Measurements from ENCODE around the gene FNIP2. TPM values are rescaled to one million over a fixed set of nuclear protein-coding genes. Genes with fewer than 3 reads are reported as not detected.

FNIP2 gene
- total RNA-seq, 1 experiment from 2014 or later = 5.2 TPM

DNA sequence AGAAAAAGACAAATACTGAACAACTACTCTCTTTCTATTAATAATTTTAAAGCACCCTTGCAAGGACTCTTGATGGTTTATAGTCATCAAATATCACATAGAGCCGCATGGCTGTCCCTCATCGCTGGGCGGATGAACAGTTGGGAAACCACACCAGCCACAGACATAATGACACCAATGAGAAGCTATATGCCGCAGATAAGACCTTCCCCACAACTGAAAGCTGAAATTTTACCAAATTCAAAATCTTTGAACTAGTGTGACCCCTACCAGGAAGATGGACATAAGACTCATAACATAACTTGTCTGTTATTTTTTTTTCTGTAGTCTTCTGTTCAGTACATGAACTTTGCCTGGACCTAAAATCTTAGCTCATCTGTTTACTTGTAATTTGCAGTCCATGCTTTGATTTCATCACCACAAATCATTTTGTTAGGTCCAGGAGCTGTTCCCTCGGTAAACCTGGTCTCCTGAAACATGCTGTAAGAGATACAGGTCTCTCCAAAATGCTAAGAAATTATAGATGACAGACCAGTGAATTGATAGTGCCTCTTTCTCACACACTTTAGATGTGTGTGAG is 176.8 kb downstream of the FNIP2 start:
- H3K4me3 ChIP-seq (ENCODE audit: low read length) = no peak overlapping the region
- no peaks in the 10 kb centered on the region for H3K9me2 ChIP-seq (replicated peaks; ENCODE audit: low read length)
- no peak for TF ChIP-seq EZH2 (IDR thresholded peaks at IDR 0.05; ENCODE audit: low read length, unreplicated experiment)
- TF ChIP-seq, protein P1, sequence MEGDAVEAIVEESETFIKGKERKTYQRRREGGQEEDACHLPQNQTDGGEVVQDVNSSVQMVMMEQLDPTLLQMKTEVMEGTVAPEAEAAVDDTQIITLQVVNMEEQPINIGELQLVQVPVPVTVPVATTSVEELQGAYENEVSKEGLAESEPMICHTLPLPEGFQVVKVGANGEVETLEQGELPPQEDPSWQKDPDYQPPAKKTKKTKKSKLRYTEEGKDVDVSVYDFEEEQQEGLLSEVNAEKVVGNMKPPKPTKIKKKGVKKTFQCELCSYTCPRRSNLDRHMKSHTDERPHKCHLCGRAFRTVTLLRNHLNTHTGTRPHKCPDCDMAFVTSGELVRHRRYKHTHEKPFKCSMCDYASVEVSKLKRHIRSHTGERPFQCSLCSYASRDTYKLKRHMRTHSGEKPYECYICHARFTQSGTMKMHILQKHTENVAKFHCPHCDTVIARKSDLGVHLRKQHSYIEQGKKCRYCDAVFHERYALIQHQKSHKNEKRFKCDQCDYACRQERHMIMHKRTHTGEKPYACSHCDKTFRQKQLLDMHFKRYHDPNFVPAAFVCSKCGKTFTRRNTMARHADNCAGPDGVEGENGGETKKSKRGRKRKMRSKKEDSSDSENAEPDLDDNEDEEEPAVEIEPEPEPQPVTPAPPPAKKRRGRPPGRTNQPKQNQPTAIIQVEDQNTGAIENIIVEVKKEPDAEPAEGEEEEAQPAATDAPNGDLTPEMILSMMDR (conservative IDR thresholded peaks at IDR 0.05; ENCODE audit: low read depth, low read length) = no peak
- no peak for TF ChIP-seq EZH2phosphoT487 (IDR thresholded peaks at IDR 0.05; ENCODE audit: borderline replicate concordance, low read length)
- no peak overlapping the region for H2AFZ ChIP-seq (ENCODE audit: low read length)
- CTCF ChIA-PET = no interaction called here
- no peaks in the 10 kb centered on the region for H4K20me1 ChIP-seq (ENCODE audit: low read length)
- no peaks in the 10 kb centered on the region for H3K36me3 ChIP-seq (ENCODE audit: low read depth, low read length)
- H3K27me3 ChIP-seq (ENCODE audit: low read length) = no peaks in the 10 kb centered on the region
- no peak overlapping the region for H3K27ac ChIP-seq (ENCODE audit: low read length)
- no peaks in the 10 kb centered on the region for H3K79me2 ChIP-seq (ENCODE audit: low read length)
- H3F3A ChIP-seq (ENCODE audit: low read length, unreplicated experiment) = no peaks in the 10 kb centered on the region
- DNase-seq (no peak), ATAC-seq (no peak)
- BruUV-seq (replicated peaks) = no TSS peak
- intact Hi-C loops (cut with micrococcal nuclease) = no loop called here
- H3K4me1 ChIP-seq (ENCODE audit: insufficient read depth, low read length) = no peaks in the 10 kb centered on the region
- no peak overlapping the region for H3K9ac ChIP-seq (ENCODE audit: low read length)
- H3K9me3 ChIP-seq (ENCODE audit: low read length) = no peaks in the 10 kb centered on the region
- H3K4me2 ChIP-seq (ENCODE audit: low read length) = no peak overlapping the region
- POLR2A ChIA-PET (ENCODE audit: unreplicated experiment) = interaction anchor here (0.5 kb wide), 1 partner anchor 51 kb away, joined by 7 read pairs; no protein-coding TSS in a partner anchor

DNA sequence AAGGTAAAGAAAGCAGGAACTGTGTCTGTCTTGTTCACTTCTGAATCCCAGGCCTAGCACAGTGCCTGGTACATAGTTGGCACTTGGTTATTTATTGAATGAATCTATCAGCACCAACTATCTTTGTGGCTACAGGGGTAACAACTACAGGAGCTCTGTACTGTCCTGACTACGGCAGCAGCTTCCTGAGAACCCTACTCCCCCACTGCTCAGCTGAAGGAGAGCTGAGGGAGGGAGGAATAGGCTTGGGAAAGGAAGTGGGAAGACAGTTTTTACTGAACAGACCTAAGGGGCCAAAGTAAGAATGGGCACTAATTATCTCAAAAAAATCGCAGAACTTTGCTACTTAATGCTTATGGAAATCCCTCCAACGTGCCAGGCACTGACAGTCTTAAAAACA is 178.0 kb downstream of the FNIP2 start:
- H3K36me3 ChIP-seq (ENCODE audit: low read depth, low read length) = no peaks in the 10 kb centered on the region
- no peak overlapping the region for H3K27ac ChIP-seq (ENCODE audit: low read length)
- DNase-seq (no peak), ATAC-seq (no peak)
- H3F3A ChIP-seq (ENCODE audit: low read length, unreplicated experiment) = no peaks in the 10 kb centered on the region
- intact Hi-C loops (cut with micrococcal nuclease) = no loop called here
- H2AFZ ChIP-seq (ENCODE audit: low read length) = no peak overlapping the region
- H4K20me1 ChIP-seq (ENCODE audit: low read length) = no peaks in the 10 kb centered on the region
- H3K4me3 ChIP-seq (ENCODE audit: low read length) = no peak overlapping the region
- POLR2A ChIA-PET (ENCODE audit: unreplicated experiment) = no interaction called here
- CTCF ChIA-PET = no interaction called here
- BruUV-seq (replicated peaks) = no TSS peak
- H3K27me3 ChIP-seq (ENCODE audit: low read length) = no peaks in the 10 kb centered on the region
- H3K4me2 ChIP-seq (ENCODE audit: low read length) = no peak overlapping the region
- no peaks in the 10 kb centered on the region for H3K79me2 ChIP-seq (ENCODE audit: low read length)
- H3K9me2 ChIP-seq (replicated peaks; ENCODE audit: low read length) = no peaks in the 10 kb centered on the region
- TF ChIP-seq EZH2 (IDR thresholded peaks at IDR 0.05; ENCODE audit: low read length, unreplicated experiment) = no peak
- TF ChIP-seq, protein P1 (conservative IDR thresholded peaks at IDR 0.05; ENCODE audit: low read depth, low read length) = no peak
- no peak for TF ChIP-seq EZH2phosphoT487 (IDR thresholded peaks at IDR 0.05; ENCODE audit: borderline replicate concordance, low read length)
- H3K9me3 ChIP-seq (ENCODE audit: low read length) = no peaks in the 10 kb centered on the region
- H3K4me1 ChIP-seq (ENCODE audit: insufficient read depth, low read length) = no peaks in the 10 kb centered on the region
- no peak overlapping the region for H3K9ac ChIP-seq (ENCODE audit: low read length)

DNA sequence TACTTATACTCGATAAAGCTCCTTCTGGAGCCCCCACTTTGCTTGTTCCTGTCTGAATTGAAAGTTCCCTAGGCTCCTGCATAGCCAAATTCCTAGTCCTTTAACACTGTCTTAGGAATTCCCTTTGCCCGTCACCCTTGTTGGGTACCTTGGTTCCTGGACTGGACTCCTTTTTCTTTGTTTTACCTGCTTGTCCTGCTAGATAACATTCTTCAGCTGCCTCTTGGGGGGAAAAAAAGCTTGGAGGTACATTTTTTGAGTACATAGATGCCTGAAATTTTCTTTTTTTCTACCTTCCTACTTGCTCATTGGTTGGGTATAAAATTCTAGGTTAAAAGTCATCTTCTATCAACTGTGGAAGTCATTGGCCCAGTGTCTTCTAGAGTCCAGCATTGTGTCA is 179.2 kb downstream of the FNIP2 start:
- Histone ChIP-seq H3K36me3 (ENCODE audit: low read depth, low read length) (no peaks in the 10 kb centered on the region), H3K27ac (ENCODE audit: low read length) (no peak overlapping the region), H3K79me2 (ENCODE audit: low read length) (no peaks in the 10 kb centered on the region), H3K9ac (ENCODE audit: low read length) (no peak overlapping the region), H4K20me1 (ENCODE audit: low read length) (no peaks in the 10 kb centered on the region), H3K27me3 (ENCODE audit: low read length) (no peaks in the 10 kb centered on the region), H3K9me2 (replicated peaks; ENCODE audit: low read length) (no peaks in the 10 kb centered on the region), H3K9me3 (ENCODE audit: low read length) (no peaks in the 10 kb centered on the region), H3K4me3 (ENCODE audit: low read length) (no peak overlapping the region), H2AFZ (ENCODE audit: low read length) (no peak overlapping the region), H3K4me2 (ENCODE audit: low read length) (no peak overlapping the region), H3K4me1 (ENCODE audit: insufficient read depth, low read length) (no peaks in the 10 kb centered on the region), H3F3A (ENCODE audit: low read length, unreplicated experiment) (no peaks in the 10 kb centered on the region)
- DNase-seq (no peak), ATAC-seq (no peak)
- CTCF ChIA-PET = no interaction called here
- intact Hi-C loops (cut with micrococcal nuclease) = no loop called here
- POLR2A ChIA-PET (ENCODE audit: unreplicated experiment) = no interaction called here
- TF ChIP-seq, protein P1 (conservative IDR thresholded peaks at IDR 0.05; ENCODE audit: low read depth, low read length) = no peak
- TF ChIP-seq EZH2 (IDR thresholded peaks at IDR 0.05; ENCODE audit: low read length, unreplicated experiment) (no peak), EZH2phosphoT487 (IDR thresholded peaks at IDR 0.05; ENCODE audit: borderline replicate concordance, low read length) (no peak)
- no TSS peak for BruUV-seq (replicated peaks)

All from PC-3 (cell line).